Hepatocyte (in vitro differentiated cells): ENCODE results near the gene TRMT1. TPM values are rescaled to one million over a fixed set of nuclear protein-coding genes. Genes with fewer than 3 reads are reported as not detected.
A peak's percentile ranks its signal among the peaks of the same experiment; 100 is the strongest.

Source experiments
- DNase-seq: peaks from one replicate; pipeline ENCODE4 v3.0.0-alpha.2; 2016; ENCODE audit warnings: low spot score
- H2AFZ ChIP-seq: fragments of 200-600 bp; sonication (generic); 2 replicates; pipeline ENCODE4 v1.6.0; 2016; ENCODE audit warnings: antibody characterized with exemption, mild to moderate bottlenecking
- H3K27ac ChIP-seq: fragments of 200-600 bp; sonication (generic); 2 replicates; pipeline ENCODE4 v1.5.1; 2016; ENCODE audit warnings: mild to moderate bottlenecking
- H3K27me3 ChIP-seq: fragments of 200-600 bp; sonication (generic); 2 replicates; pipeline ENCODE4 v1.6.1; 2016
- H3K36me3 ChIP-seq: fragments of 200-600 bp; sonication (generic); replicated peaks from 2 replicates; pipeline ENCODE4 v1.5.1; 2016; ENCODE audit warnings: low read depth; ENCODE audit not compliant: insufficient read depth
- H3K4me1 ChIP-seq: fragments of 200-600 bp; sonication (generic); 2 replicates; pipeline ENCODE4 v1.5.1; 2016; ENCODE audit warnings: mild to moderate bottlenecking, moderate library complexity; ENCODE audit not compliant: insufficient read depth
- H3K4me2 ChIP-seq: fragments of 200-600 bp; sonication (generic); 2 replicates; pipeline ENCODE4 v1.6.0; 2016
- H3K4me3 ChIP-seq: fragments of 200-600 bp; sonication (generic); 2 replicates; pipeline ENCODE4 v1.5.1; 2016; ENCODE audit warnings: mild to moderate bottlenecking
- H3K79me2 ChIP-seq: fragments of 200-600 bp; sonication (generic); 2 replicates; pipeline ENCODE4 v1.6.0; 2017; ENCODE audit warnings: mild to moderate bottlenecking
- H3K9me2 ChIP-seq: fragments of 200-600 bp; sonication (generic); replicated peaks from 2 replicates; pipeline ENCODE4 v1.6.0; 2017; ENCODE audit warnings: mild to moderate bottlenecking; ENCODE audit not compliant: insufficient read depth
- H3K9me3 ChIP-seq: fragments of 200-600 bp; sonication (generic); 2 replicates; pipeline ENCODE4 v1.5.1; 2016; ENCODE audit warnings: low read depth, mild to moderate bottlenecking
- H4K20me1 ChIP-seq: fragments of 200-600 bp; sonication (generic); 2 replicates; pipeline ENCODE4 v1.6.0; 2016; ENCODE audit warnings: mild to moderate bottlenecking; ENCODE audit not compliant: insufficient read depth, poor library complexity, severe bottlenecking
- EZH2 ChIP-seq: fragments of 200-600 bp; sonication (generic); IDR thresholded peaks from 2 replicates; pipeline ENCODE4 v1.6.1; 2016; ENCODE audit warnings: antibody characterized with exemption, mild to moderate bottlenecking, borderline replicate concordance
- EZH2phosphoT487 ChIP-seq: fragments of 200-600 bp; sonication (generic); IDR thresholded peaks from one replicate; pipeline ENCODE4 v1.6.1; 2018; ENCODE audit warnings: antibody characterized with exemption, mild to moderate bottlenecking, low read depth, moderate library complexity; ENCODE audit not compliant: unreplicated experiment, severe bottlenecking
- WGBS: methylation state at CpG from one replicate; pipeline ENCODE4 v1.1.6; 2016; ENCODE audit warnings: low lambda C conversion rate; ENCODE audit errors: missing lambda C conversion rate; 5-methylcytosine and 5-hydroxymethylcytosine counted together
- polyA plus RNA-seq: library from polyadenylated mRNA; unstranded; fragments of >200 nt; fragmentation: Nextera tagmentation; extraction: Ambion mirVana; gene quantifications from 2 replicates; pipeline ENCODE4 v1.2.1, GENCODE V29; 2016
- total RNA-seq: library from RNA; depleted of rRNA; stranded (reverse); fragments of >200 nt; gene quantifications from 2 replicates; pipeline ENCODE4 v1.2.3, GENCODE V29; 2014
- TF ChIP-seq, protein P1 (sequence below): fragments of 200-600 bp; sonication (generic); IDR thresholded peaks from 2 replicates; pipeline ENCODE4 v1.5.1; 2016; ENCODE audit warnings: antibody characterized with exemption, mild to moderate bottlenecking; ENCODE audit not compliant: poor library complexity

TRMT1 gene
- total and polyA plus RNA-seq, 2 experiments from 2014 or later, result 31.2 to 33.4 TPM

DNA sequence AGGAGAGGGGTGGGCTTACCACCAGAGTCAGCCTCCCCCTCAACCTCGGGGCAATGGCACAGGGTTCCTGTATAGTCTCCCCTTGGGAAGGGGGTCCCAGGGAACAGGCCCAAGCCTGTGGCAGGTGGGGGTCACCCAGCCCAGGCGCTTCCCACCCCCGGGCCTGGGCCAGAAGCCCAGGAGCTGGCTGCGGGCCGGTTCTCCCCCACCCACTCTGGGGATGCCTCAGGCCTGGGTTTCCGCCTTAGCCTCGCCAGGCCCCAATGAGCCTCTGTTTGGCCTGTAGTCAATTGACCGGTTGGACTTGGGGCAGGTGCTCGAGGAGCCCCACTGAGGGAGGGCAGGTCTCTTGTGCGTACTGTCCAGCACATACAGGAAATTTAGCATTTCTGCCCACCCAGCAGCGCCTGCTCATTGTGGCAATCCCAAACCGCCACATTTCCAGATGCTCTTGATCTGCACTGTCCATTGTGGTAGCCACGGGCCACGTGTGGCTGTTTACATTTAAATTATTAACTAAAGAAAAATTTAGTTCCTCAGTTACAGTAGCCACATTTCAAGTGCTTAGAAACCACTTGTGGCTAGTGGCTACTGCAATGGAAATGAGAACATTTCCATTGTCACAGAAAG is 23.8 kb downstream of the TRMT1 start:
- no peaks in the 10 kb centered on the region for H3K9me2 ChIP-seq
- TF ChIP-seq, protein P1, sequence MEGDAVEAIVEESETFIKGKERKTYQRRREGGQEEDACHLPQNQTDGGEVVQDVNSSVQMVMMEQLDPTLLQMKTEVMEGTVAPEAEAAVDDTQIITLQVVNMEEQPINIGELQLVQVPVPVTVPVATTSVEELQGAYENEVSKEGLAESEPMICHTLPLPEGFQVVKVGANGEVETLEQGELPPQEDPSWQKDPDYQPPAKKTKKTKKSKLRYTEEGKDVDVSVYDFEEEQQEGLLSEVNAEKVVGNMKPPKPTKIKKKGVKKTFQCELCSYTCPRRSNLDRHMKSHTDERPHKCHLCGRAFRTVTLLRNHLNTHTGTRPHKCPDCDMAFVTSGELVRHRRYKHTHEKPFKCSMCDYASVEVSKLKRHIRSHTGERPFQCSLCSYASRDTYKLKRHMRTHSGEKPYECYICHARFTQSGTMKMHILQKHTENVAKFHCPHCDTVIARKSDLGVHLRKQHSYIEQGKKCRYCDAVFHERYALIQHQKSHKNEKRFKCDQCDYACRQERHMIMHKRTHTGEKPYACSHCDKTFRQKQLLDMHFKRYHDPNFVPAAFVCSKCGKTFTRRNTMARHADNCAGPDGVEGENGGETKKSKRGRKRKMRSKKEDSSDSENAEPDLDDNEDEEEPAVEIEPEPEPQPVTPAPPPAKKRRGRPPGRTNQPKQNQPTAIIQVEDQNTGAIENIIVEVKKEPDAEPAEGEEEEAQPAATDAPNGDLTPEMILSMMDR, result no peak
- TF ChIP-seq EZH2phosphoT487, result no peak
- TF ChIP-seq EZH2, result no peak
- no peak overlapping the region for H2AFZ ChIP-seq
- no peak overlapping the region for H3K4me2 ChIP-seq
- DNase-seq, result no peak
- no peak overlapping the region for H3K4me3 ChIP-seq
- H3K9me3 ChIP-seq, result no peaks in the 10 kb centered on the region
- H3K27me3 ChIP-seq, result peaks cover 42% of the 10 kb centered on the region
- no peaks in the 10 kb centered on the region for H3K36me3 ChIP-seq
- H3K79me2 ChIP-seq, result no peaks in the 10 kb centered on the region
- peaks cover 45% of the 10 kb centered on the region for H3K4me1 ChIP-seq
- 93% methylated on average over 13 of the region's 14 CpGs for WGBS
- peaks cover 5% of the 10 kb centered on the region for H4K20me1 ChIP-seq
- H3K27ac ChIP-seq, result peak overlapping the region; percentile 87

DNA sequence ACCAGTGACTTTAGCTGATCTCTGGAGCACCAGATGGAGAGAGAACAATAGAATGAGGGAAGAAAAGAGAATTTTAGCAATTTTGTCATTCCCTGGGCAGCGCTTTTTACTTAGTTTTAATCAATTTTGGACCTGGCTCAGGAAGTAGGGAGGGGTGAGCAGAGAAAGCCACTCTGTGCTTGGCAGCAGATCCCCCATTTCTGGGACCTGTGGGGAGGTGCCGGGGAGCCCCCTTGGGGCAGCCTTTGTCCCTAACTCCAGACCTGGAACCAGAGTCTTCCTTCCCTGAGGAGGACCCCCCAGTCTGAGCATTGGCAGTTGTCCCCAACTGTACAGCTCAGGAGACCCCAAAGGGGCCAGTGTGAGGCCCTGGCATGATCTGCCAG is 24.4 kb downstream of the TRMT1 start:
- H2AFZ ChIP-seq, result no peak overlapping the region
- peak overlapping the region; percentile 87 for H3K27ac ChIP-seq
- H4K20me1 ChIP-seq, result peaks cover 5% of the 10 kb centered on the region
- no peak overlapping the region for H3K4me3 ChIP-seq
- H3K36me3 ChIP-seq, result no peaks in the 10 kb centered on the region
- peaks cover 36% of the 10 kb centered on the region for H3K27me3 ChIP-seq
- WGBS, result 74% methylated on average over 2 of the region's 2 CpGs
- H3K79me2 ChIP-seq, result no peaks in the 10 kb centered on the region
- no peaks in the 10 kb centered on the region for H3K9me2 ChIP-seq
- no peak for DNase-seq
- TF ChIP-seq EZH2 (no peak), EZH2phosphoT487 (no peak)
- TF ChIP-seq, protein P1, result no peak
- peaks cover 41% of the 10 kb centered on the region for H3K4me1 ChIP-seq
- H3K4me2 ChIP-seq, result peak overlapping the region; percentile 59
- no peaks in the 10 kb centered on the region for H3K9me3 ChIP-seq

DNA sequence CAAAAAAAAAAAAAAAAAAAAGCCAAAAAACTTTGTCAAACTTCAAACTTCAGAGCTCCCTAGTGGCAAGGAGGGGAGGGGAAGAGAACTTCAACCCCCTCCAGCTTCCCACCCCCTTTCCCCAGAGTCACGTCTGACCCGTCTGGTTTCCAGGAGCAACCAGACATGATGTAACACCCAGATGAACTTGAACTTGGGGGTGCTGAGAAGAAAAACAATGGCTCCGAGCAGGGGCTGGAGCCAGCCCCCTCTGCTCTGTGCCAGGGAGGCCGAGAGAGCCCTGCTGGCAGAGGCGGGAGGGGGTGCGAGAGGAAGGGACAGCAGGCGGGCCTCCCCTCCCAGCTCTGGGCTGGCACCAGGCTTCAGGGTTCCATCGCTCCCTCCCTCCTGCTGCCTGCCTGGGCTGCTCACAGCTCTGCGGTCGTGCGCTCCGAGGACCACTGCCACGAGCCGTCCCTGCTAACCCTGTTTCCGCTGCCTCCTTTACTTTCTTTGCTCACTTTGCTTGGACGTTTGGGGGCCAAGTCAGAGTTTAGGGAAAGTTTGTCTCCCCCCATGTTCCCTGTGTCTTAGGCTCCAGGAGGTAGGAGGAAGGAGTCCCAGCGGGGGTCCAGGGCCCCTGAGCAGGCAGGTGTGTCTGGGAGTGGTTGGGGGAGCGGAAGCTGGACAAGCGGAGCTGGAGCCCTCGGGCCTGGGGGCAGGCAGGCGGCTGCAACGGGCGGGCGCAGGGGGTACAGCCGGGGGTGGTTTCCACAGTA is 25.0 kb downstream of the TRMT1 start:
- Histone ChIP-seq H3K4me1 (peaks cover 41% of the 10 kb centered on the region), H3K4me2 (peak overlapping the region; percentile 59), H3K9me3 (no peaks in the 10 kb centered on the region), H3K9me2 (no peaks in the 10 kb centered on the region), H3K79me2 (no peaks in the 10 kb centered on the region), H3K4me3 (no peak overlapping the region), H3K36me3 (no peaks in the 10 kb centered on the region), H3K27ac (peak overlapping the region; percentile 87), H3K27me3 (peaks cover 30% of the 10 kb centered on the region), H2AFZ (no peak overlapping the region), H4K20me1 (peaks cover 5% of the 10 kb centered on the region)
- TF ChIP-seq EZH2phosphoT487, result no peak
- TF ChIP-seq, protein P1, result no peak
- peak; percentile 77 for DNase-seq
- 35% methylated on average over 25 of the region's 25 CpGs for WGBS
